DMS153 treated with DMSO at 0.1 percent for 48 hours (cell line): Measurements from ENCODE around the gene MAP3K6.

ENCODE experiments used
- DNase-seq: peaks from one replicate; lab custom pipeline; 2025; ENCODE audit not compliant: unreplicated experiment; lab: John Stamatoyannopoulos, UW

Gene MAP3K6

DNA sequence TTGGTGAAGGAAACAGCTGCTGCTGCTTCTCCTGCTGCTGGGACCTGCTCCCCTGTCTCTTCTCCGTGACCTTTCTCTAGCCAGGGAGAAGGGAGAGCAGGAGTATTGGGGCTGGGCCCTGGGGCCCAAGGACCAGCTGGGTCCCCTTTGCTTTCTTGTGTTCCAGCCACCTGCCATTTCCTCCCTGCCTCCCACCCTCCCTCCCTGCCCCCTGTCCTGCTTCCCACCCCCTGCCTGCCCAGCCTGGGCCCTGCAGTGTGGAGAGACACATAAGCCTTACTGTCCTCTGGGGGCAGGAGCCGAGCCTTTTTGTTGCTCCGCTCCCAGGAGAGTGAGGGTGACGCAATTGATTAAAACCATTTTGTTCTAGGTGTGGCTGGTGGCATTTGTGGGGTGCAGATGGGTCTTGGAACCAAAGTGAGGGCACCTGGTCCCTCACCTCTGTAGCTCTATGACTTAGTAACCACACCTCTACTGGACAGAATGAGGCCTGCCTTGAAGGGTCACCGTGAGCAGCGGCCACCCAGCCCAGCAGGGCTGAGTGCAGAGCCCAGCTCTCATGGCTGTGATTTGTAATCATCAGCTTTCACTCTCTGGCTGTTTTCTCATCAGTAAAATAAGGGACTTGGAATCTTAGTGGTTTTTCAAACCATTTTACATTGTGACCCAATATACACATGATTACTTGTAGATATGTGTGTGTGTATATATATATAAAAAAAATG is 58.7 kb downstream of the MAP3K6 start:
- no peak for DNase-seq

- DNase-seq, result no peak
Observed at GRCh38 chr1:27306892-27307761, 59.6 kb downstream of the MAP3K6 start.

GRCh38 chr1:27306071-27306470 is 60.7 kb downstream of the MAP3K6 start:
- no peak for DNase-seq
